HEK293T (cell line): ENCODE data around the gene HOXD10.

Experiments
- BHLHE40 ChIP-seq: fragments of 450-650 bp; IDR thresholded peaks from 2 replicates; pipeline ENCODE4 v1.6.1; 2016; ENCODE audit warnings: mild to moderate bottlenecking, moderate library complexity, borderline replicate concordance
- ELF4 ChIP-seq: fragments of 450-650 bp; IDR thresholded peaks from 2 replicates; pipeline ENCODE4 v1.6.1; 2017; ENCODE audit warnings: antibody characterized with exemption
- FOXA1 ChIP-seq: fragments of 450-650 bp; IDR thresholded peaks from 2 replicates; pipeline ENCODE4 v1.6.1; 2016; ENCODE audit warnings: mild to moderate bottlenecking
- HDGF ChIP-seq: fragments of 450-650 bp; IDR thresholded peaks from 2 replicates; pipeline ENCODE4 v1.6.1; 2017; ENCODE audit warnings: antibody characterized with exemption, borderline replicate concordance
- L3MBTL2 ChIP-seq: fragments of 450-650 bp; conservative IDR thresholded peaks from 2 replicates; pipeline ENCODE4 v1.6.1; 2016; ENCODE audit warnings: mild to moderate bottlenecking
- LEF1 ChIP-seq: fragments of 450-650 bp; IDR thresholded peaks from 2 replicates; pipeline ENCODE4 v1.6.1; 2017; ENCODE audit warnings: mild to moderate bottlenecking, borderline replicate concordance
- SP1 ChIP-seq: fragments of 450-650 bp; IDR thresholded peaks from 2 replicates; pipeline ENCODE4 v1.6.1; 2017
- TARDBP ChIP-seq: fragments of 450-650 bp; IDR thresholded peaks from 2 replicates; pipeline ENCODE4 v1.6.1; 2016
- ZNF384 ChIP-seq: fragments of 450-650 bp; IDR thresholded peaks from 2 replicates; pipeline ENCODE4 v1.6.1; 2016

DNA sequence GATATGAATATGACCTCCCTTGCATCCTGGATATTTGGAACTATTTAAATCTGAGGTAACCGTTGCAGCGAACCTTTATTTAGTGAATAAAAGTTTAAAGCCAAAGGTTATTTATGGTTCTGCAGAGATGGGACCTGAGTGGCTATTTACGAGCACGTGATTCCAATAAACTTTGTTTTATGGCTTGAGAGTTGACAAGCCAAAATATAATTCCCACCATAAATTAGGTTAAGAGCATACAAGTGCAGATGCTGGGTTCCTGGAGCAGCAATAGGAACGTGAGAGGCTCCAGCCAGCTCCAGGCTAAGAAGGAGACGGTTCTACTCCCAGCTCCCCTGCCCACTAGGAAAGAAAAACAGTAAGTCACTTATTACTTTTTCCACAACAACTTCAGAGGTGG lies 29.5 kb downstream of the HOXD10 start:
- TF ChIP-seq BHLHE40 (no peak; the same call in 1 of the 2 replicates), SP1 (no peak), L3MBTL2 (no peak), ELF4 (no peak), TARDBP (no peak), ZNF384 (no peak), HDGF (no peak), FOXA1 (no peak), LEF1 (no peak)
